Left lung (tissue), 10 donors: ENCODE data around the gene TMEM238L. TPM values are rescaled to one million over a fixed set of nuclear protein-coding genes. Genes with fewer than 3 reads are reported as not detected.

Experiments
- ATAC-seq: fragments of 200-7000 bp; cut with Tn5 transposase; one replicate; pipeline ENCODE4 v1.9.1; 2020; ENCODE audit warnings: moderate library complexity
- DNase-seq, 4 donors: peaks; one replicate each; pipeline ENCODE4 v3.0.0-alpha.2; 2013 to 2020
- H3K27ac ChIP-seq, 2 donors: fragments of 200-600 bp; sonication (generic) in 1 of 2; one replicate each; pipeline versions ENCODE4 v1.5.0 to v1.8.0; 2020 to 2021
- H3K27me3 ChIP-seq, 2 donors: fragments of 200-600 bp; sonication (generic) in 1 of 2; one replicate each; pipeline versions ENCODE4 v1.5.0 to v1.8.0; 2020 to 2021
- H3K36me3 ChIP-seq, 2 donors: fragments of 200-600 bp; sonication (generic) in 1 of 2; one replicate each; pipeline versions ENCODE4 v1.5.0 to v1.8.0; 2020 to 2021
- H3K4me1 ChIP-seq, 2 donors: fragments of 200-600 bp; one replicate each; pipeline ENCODE4 v1.8.0; 2021
- H3K4me3 ChIP-seq, 2 donors: fragments of 200-600 bp; sonication (generic) in 1 of 2; one replicate each; pipeline versions ENCODE4 v1.5.0 to v1.8.0; 2020 to 2021; ENCODE audit warnings: mild to moderate bottlenecking in 1 of 2
- H3K9me3 ChIP-seq, 2 donors: fragments of 200-600 bp; sonication (generic) in 1 of 2; one replicate each; pipeline versions ENCODE4 v1.5.0 to v1.8.0; 2020 to 2021
- CTCF ChIP-seq, 2 donors: fragments of 200-600 bp; sonication (generic) in 1 of 2; IDR thresholded peaks; one replicate each; pipeline versions ENCODE4 v1.5.0 to v1.8.0; 2021; ENCODE audit warnings: antibody characterized with exemption in 2 of 2
- intact Hi-C, 2 donors: fragments of 100-400 bp; cut with DNase I; formaldehyde crosslinking; loops; one replicate each; pipeline versions ENCODE4 v1.11.2 to v1.14.2; 2022
- polyA plus RNA-seq, 6 donors: library from polyadenylated mRNA; unstranded; fragments of 120-200 nt; gene quantifications; one replicate each; pipeline ENCODE4 v1.2.1, GENCODE V29; 2013; ENCODE audit not compliant: insufficient read length in 6 of 6
- total RNA-seq, 2 donors: library from RNA; stranded (reverse); fragmentation: NEBNext Ultra II Directional; extraction: Animal tissue kit (Norgen Biotek cat#: 25700); gene quantifications; one replicate each; pipeline ENCODE4 v1.2.1, GENCODE V29; 2021
- donor health status: DM: no; HTN: yes; CAD: no.
- donor health status: DM: no; HTN: no; CAD: no.

The TMEM238L gene
- total and polyA plus RNA-seq, 8 donors: 0.21 to 0.34 TPM; not detected in 6

DNA sequence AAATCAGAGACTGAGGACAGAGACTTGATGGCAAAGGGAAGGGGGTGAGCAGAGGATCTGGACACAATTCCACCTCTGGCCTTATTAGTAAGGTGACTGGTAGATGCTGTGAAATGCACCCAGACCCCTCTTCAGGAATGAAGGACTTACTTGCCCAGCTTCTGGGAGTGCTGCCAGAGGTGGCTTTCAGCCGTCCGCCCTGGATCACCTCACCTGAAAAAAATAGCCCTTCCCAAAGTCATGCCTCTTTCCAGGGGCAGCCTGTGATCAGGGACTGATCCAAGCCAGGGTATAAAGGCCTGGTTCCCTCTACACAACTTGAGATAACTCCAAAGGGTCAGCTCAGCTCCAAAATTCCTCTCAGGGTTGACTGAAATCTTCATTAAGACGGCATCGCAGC is 53.7 kb downstream of the TMEM238L start:
- TF ChIP-seq CTCF (IDR thresholded peaks at IDR 0.05): no peak
- DNase-seq: no peak
- ATAC-seq: no peak
- intact Hi-C loops: no loop called here
- H3K27me3 ChIP-seq: no peaks in the 10 kb centered on the region
- no peak overlapping the region for H3K27ac ChIP-seq
- no peak overlapping the region for H3K4me3 ChIP-seq
- no peaks in the 10 kb centered on the region for H3K9me3 ChIP-seq
- H3K36me3 ChIP-seq: no peaks in the 10 kb centered on the region
- H3K4me1 ChIP-seq: no peaks in the 10 kb centered on the region

DNA sequence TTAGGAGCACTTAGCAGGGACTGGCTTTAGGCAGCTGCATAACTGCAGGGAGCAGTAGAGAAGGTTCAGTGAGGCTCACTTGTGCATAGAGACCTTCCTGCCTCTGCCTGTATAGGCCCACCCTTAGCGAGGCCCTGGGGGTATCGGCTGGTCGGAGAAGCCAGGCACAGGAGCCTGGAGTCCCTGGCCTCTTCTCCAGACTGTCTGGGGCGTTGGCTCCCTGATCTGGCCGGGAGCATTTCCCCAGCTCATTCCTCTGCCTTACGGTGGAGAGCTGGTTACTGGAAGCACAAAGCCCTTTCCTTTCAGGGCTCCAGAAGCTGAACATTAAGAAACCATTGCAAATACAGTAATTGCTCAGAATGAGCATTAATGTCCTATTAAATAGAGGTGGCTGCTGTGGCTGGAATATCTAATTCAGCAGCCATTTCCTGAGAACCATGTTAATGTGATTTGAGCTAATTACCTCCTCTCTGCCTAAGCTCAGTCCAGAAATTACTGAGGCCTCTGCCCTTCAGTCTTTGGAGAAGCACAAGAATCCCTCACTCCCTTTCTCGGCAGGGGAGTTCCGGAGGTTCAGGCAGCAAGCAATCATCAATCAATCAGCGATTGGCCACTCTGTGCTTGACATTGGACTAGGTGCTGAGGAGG is 55.2 kb downstream of the TMEM238L start:
- Histone ChIP-seq H3K4me1 (no peaks in the 10 kb centered on the region), H3K27ac (no peak overlapping the region), H3K27me3 (no peaks in the 10 kb centered on the region), H3K9me3 (no peaks in the 10 kb centered on the region), H3K36me3 (no peaks in the 10 kb centered on the region), H3K4me3 (no peak overlapping the region)
- ATAC-seq: no peak
- intact Hi-C loops: no loop called here
- DNase-seq: no peak
- no peak for TF ChIP-seq CTCF (IDR thresholded peaks at IDR 0.05)

- no peak overlapping the region for H3K27ac ChIP-seq
- ATAC-seq (peak; percentile 44), DNase-seq (no peak)
- intact Hi-C loops: no loop called here
- H3K9me3 ChIP-seq: no peaks in the 10 kb centered on the region
- no peaks in the 10 kb centered on the region for H3K36me3 ChIP-seq
- TF ChIP-seq CTCF (IDR thresholded peaks at IDR 0.05): no peak
- no peak overlapping the region for H3K4me3 ChIP-seq
- H3K4me1 ChIP-seq: no peaks in the 10 kb centered on the region
- H3K27me3 ChIP-seq: no peaks in the 10 kb centered on the region
These were observed 58.7 kb downstream of the TMEM238L start for GRCh38 chr17:10745231-10745630.

Other genes starting within 250 kb of the TMEM238L start
- gene MYH3, start 146.8 kb downstream of the TMEM238L start, total RNA-seq: 1 to 10 TPM; 1.5 to 2.9 TPM
- 1 to 10 TPM; 3.5 to 7.1 (median 4.6) TPM for gene MYH3, start 146.8 kb downstream of the TMEM238L start, polyA plus RNA-seq
- gene SCO1, start 106.6 kb downstream of the TMEM238L start, total RNA-seq: 10 to 100 TPM; 24.5 to 25.1 TPM
- gene SCO1, start 106.6 kb downstream of the TMEM238L start, polyA plus RNA-seq: 10 to 100 TPM; 25.9 to 29.6 (median 28.0) TPM
- gene ADPRM, start 106.5 kb downstream of the TMEM238L start, total RNA-seq: 1 to 10 TPM; 6.2 to 6.5 TPM
- gene ADPRM, start 106.5 kb downstream of the TMEM238L start, polyA plus RNA-seq: 10 to 100 TPM; 18.8 to 25.7 (median 21.1) TPM
- gene TMEM220, start 74.1 kb downstream of the TMEM238L start, total RNA-seq: 1 to 10 TPM; 6.9 to 7.6 TPM
- 10 to 100 TPM; 11.0 to 18.3 (median 12.3) TPM for gene TMEM220, start 74.1 kb downstream of the TMEM238L start, polyA plus RNA-seq
- gene PIRT, start 34.0 kb upstream of the TMEM238L start, total RNA-seq: not detected
- gene PIRT, start 34.0 kb upstream of the TMEM238L start, polyA plus RNA-seq: under 1 TPM; 0.04 to 0.22 (median 0.05) TPM